ENCODE data around the gene POLR1F.

GRCh38 chr7:19670806-19671205, 38.0 kb downstream of the POLR1F start:
- TF ChIP-seq CTCF (IDR thresholded peaks at IDR 0.05; ENCODE audit: poor library complexity) (no peak), EZH2phosphoT487 (IDR thresholded peaks at IDR 0.05; ENCODE audit: low read depth, severe bottlenecking, unreplicated experiment) (no peak), EZH2 (IDR thresholded peaks at IDR 0.05; ENCODE audit: borderline replicate concordance) (no peak)
